HFF-Myc (cell line): ENCODE measurements around the gene HIVEP1.

Experiments
- DNase-seq: peaks from one replicate; pipeline ENCODE4 v3.0.0-alpha.2; 2011; ENCODE audit warnings: low read depth; ENCODE audit errors: extremely low read depth
- H3K4me3 ChIP-seq: replicated peaks from 2 replicates; pipeline ENCODE4 v1.5.1; 2011; ENCODE audit warnings: low read depth, mild to moderate bottlenecking, control low read depth, low read length
- CTCF ChIP-seq: IDR thresholded peaks from 2 replicates; pipeline ENCODE4 v1.5.1; 2012; ENCODE audit warnings: mild to moderate bottlenecking, low read depth, low read length, control low read depth; ENCODE audit errors: missing control alignments

HIVEP1 gene

DNA sequence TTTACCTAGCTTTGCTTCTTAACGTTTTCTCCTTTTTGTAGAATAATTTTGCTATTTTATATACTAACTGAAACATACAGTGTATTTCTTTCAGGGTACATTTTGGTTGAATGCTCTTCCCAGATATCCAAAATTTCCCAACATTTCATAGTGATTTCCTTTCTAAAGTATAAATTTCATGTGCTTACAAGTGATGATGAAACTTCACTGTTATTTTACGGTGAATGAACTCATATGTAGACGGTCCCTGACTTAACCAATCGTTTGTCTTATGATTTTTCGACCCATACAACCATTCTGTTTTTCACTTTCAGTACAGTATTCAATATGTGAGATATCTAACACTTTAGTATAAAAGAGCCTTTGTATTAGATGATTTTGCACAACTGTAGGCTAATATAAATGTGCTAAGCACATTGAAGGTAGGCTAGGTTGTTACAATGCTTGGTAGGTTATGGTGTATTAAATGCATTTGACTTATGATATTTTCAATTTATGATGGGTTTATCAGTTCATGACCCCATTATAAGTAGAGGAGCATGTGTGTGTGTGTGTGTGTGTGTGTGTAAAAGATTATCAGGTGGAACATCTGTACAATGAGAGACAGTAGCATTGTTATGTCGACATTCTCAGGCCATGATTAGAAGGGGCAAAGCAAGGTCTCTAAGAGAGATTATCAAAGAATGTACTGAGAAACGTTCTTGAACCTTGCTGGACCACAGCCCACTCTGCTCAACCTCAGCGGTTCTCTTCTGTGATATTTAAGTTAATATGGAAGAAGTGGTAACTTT is 20.9 kb downstream of the HIVEP1 start:
- H3K4me3 ChIP-seq, result no peak overlapping the region
- TF ChIP-seq CTCF, result no peak
- no peak for DNase-seq

GRCh38 chr6:12033770-12034169 is 21.7 kb downstream of the HIVEP1 start:
- no peak overlapping the region for H3K4me3 ChIP-seq
- no peak for TF ChIP-seq CTCF
- DNase-seq, result no peak

GRCh38 chr6:12034349-12034748 is 22.2 kb downstream of the HIVEP1 start:
- DNase-seq, result no peak
- TF ChIP-seq CTCF, result no peak
- H3K4me3 ChIP-seq, result no peak overlapping the region

GRCh38 chr6:12034837-12035236 is 22.7 kb downstream of the HIVEP1 start:
- H3K4me3 ChIP-seq, result no peak overlapping the region
- no peak for DNase-seq
- TF ChIP-seq CTCF, result no peak

DNA sequence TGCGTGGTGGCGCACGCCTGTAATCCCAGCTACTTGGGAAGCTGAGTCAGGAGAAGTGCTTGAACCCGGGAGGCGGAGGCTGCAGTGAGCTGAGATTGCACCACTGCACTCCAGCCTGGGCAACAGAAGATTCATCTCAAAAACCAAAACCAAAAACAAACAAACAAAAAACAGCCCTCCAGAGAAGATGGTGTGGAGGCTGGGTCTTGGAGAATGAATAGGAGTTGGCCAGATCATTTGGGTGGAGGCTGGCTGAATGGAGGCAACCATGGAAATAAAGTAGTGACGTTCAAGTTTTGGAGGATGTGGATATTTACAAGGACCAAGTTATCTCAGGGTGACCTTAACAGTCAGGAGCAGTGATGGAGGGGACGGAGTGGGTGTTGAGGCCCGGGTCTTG is 24.7 kb downstream of the HIVEP1 start:
- TF ChIP-seq CTCF, result no peak
- no peak overlapping the region for H3K4me3 ChIP-seq
- DNase-seq, result no peak

DNA sequence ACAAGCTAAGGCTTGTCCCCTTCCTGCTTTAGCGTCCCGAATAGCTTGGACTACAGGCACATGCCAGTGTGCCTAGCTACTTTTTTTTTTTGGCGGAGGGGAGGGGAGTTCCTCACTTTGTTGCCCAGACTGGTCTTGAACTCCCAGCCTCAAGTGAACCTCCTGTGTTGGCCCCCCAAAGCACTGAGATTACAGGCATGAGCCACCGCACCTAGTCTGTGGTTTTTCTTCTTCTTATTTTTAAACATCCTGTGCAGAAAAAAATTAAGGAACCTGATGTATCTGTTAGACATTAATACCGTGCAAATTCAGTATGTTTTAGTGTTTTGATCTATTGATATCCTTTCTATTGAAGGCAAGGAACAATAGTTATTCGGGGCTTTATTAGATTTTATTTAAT is 25.7 kb downstream of the HIVEP1 start:
- TF ChIP-seq CTCF, result no peak
- no peak for DNase-seq

More for the DNA sequence above, 25.7 kb downstream of the HIVEP1 start:
- H3K4me3 ChIP-seq, result no peak overlapping the region
